ENCODE measurements around the gene ASXL3. TPM values are rescaled to one million over a fixed set of nuclear protein-coding genes. Genes with fewer than 3 reads are reported as not detected.

Gene ASXL3
- polyA plus RNA-seq, result 1 to 10 TPM in 1 of 4 donors, under 1 TPM in 3; under 0.01 to 3.8 (median 0.16) TPM
- long read RNA-seq, donor 1, result 0 reads
- long read RNA-seq, donor 2, result 0 reads
- long read RNA-seq, donor 3, result 0 reads
- long read RNA-seq, donor 4, result 0 reads
- long read RNA-seq, donor 5, result 0 reads
- long read RNA-seq, donor 6, result 0 reads
- long read RNA-seq, donor 7, result 0 reads
- long read RNA-seq, donor 8, result 0 reads
- long read RNA-seq, donor 9, result 0 reads
- long read RNA-seq, donor 10, result 0 reads

DNA sequence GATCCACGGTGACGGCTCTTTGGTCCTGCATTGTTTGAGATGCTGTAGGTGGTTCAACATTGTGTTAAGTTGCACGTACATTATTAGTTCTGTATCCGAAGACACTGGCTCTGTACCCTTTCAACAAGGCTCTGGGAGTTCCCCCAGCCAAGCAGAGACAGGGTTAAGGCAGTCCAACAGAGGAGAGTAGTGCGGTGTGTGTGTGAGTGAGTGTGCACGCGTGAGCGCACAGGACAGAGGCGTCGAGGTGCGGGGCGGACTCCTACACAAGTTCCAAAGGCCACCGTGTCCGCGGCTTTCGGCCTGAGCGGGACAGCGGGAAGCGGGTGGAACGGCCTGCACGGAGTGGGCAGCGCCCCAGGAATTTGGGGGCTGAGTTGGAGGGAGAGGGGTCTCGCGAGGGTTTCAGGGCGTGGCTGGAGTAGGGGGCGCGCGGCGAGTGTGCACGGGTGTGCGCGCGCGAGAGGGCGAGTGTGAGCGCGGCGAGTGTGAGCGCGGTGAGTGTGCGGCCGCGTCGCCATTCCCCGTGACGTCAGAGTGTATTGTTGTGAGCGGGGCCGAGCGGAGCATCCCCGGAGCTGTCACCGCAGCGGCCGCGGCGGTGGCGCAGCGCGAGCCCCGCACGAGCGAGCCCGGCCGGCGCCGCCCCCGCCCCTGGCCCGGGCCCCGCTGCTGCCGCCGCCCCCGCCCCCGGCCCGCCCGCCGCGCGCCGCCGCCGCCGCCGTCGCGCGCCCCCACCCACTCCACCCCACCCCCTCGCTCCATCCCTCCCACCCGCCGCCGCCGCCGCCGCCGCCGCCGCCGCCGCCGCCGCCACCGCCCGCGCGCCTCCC lies at the start of gene ASXL3:
Gene ASXL3 (plus strand): TSS at position 535 of the 833 bp plus-strand sequence. CDS start 413 bp downstream, outside the sequence.
- Histone ChIP-seq H3K4me1 (ENCODE audit: control insufficient read depth in 3 of 3, insufficient read depth in 2 of 3, low read depth in 1 of 3, low read length in 2 of 3) (peaks cover 0 to 4% (median 0%) of the 10 kb centered on the region in 3 donors), H3K9me3 (ENCODE audit: control insufficient read depth in 2 of 2, insufficient read depth in 1 of 2, low read depth in 1 of 2, low read length in 1 of 2) (no peaks in the 10 kb centered on the region), H3K27me3 (ENCODE audit: control insufficient read depth in 3 of 3, insufficient read depth in 3 of 3, low read length in 3 of 3) (no peaks in the 10 kb centered on the region), H3K36me3 (ENCODE audit: control insufficient read depth in 3 of 3, insufficient read depth in 2 of 3, low read depth in 1 of 3, low read length in 3 of 3) (no peaks in the 10 kb centered on the region), H3K4me3 (ENCODE audit: low read depth in 1 of 3, low read length in 3 of 3) (peak within 1 kb of the TSS; percentile 61 to 91 (median 64)), H3K27ac (ENCODE audit: low read depth in 1 of 3, low read length in 2 of 3) (peak within 1 kb of the TSS in 2 of 3 donors; percentile 58 to 89)
- DNase-seq, result peak; percentile 65 to 84
- no peak for FAIRE-seq
- 1 to 3% (median 1%) methylated on average over 42 to 81 of the region's 103 CpGs for WGBS, 3 donors

GRCh38 chr18:33532978-33533377 lies 45.0 kb upstream of the ASXL3 start:
- Histone ChIP-seq H3K27me3 (ENCODE audit: control insufficient read depth in 3 of 3, insufficient read depth in 3 of 3, low read length in 3 of 3) (no peaks in the 10 kb centered on the region), H3K4me1 (ENCODE audit: control insufficient read depth in 3 of 3, insufficient read depth in 2 of 3, low read depth in 1 of 3, low read length in 2 of 3) (peaks cover 0 to 4% (median 0%) of the 10 kb centered on the region in 3 donors), H3K27ac (ENCODE audit: low read depth in 1 of 3, low read length in 2 of 3) (peak overlapping the region in 1 of 3 donors; percentile 47), H3K4me3 (ENCODE audit: low read depth in 1 of 3, low read length in 3 of 3) (no peak overlapping the region), H3K9me3 (ENCODE audit: control insufficient read depth in 2 of 2, insufficient read depth in 1 of 2, low read depth in 1 of 2, low read length in 1 of 2) (peaks cover 0 to 6% of the 10 kb centered on the region in 2 donors), H3K36me3 (ENCODE audit: control insufficient read depth in 3 of 3, insufficient read depth in 2 of 3, low read depth in 1 of 3, low read length in 3 of 3) (no peaks in the 10 kb centered on the region)
- DNase-seq (peak; percentile 74 to 89), FAIRE-seq (no peak)
- 14 to 61% (median 19%) methylated on average over 1 of the region's 1 CpG for whole genome bisulfite sequencing, 3 donors

DNA sequence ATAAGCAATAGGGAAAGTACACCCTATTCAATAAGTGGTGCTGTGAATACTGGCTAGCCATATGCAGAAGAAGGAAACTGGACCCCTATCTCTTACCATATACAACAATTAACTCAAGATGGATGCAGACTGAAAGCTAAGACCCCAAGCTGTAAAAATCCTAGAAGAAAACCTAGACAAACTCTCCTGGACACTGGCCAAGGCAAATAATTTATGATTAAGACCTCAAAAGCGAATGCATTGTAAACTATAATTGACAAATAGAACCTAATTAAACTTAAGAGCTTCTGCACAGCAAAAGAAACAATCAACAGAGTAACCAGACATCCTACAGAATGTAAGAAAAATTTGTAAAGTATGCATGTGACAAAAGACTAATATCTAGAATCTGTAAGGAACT lies 41.1 kb upstream of the ASXL3 start:
- WGBS, 3 donors, result 50 to 76% (median 57%) methylated on average over 1 of the region's 1 CpG
- Histone ChIP-seq H3K4me1 (ENCODE audit: control insufficient read depth in 3 of 3, insufficient read depth in 2 of 3, low read depth in 1 of 3, low read length in 2 of 3) (peaks cover 0 to 4% (median 0%) of the 10 kb centered on the region in 3 donors), H3K9me3 (ENCODE audit: control insufficient read depth in 2 of 2, insufficient read depth in 1 of 2, low read depth in 1 of 2, low read length in 1 of 2) (peaks cover 0 to 6% of the 10 kb centered on the region in 2 donors), H3K4me3 (ENCODE audit: low read depth in 1 of 3, low read length in 3 of 3) (no peak overlapping the region), H3K27ac (ENCODE audit: low read depth in 1 of 3, low read length in 2 of 3) (no peak overlapping the region), H3K27me3 (ENCODE audit: control insufficient read depth in 3 of 3, insufficient read depth in 3 of 3, low read length in 3 of 3) (no peaks in the 10 kb centered on the region), H3K36me3 (ENCODE audit: control insufficient read depth in 3 of 3, insufficient read depth in 2 of 3, low read depth in 1 of 3, low read length in 3 of 3) (no peaks in the 10 kb centered on the region)
- no peak for FAIRE-seq
- no peak for DNase-seq

GRCh38 chr18:33538418-33539042 lies 39.5 kb upstream of the ASXL3 start:
- Histone ChIP-seq H3K4me1 (ENCODE audit: control insufficient read depth in 3 of 3, insufficient read depth in 2 of 3, low read depth in 1 of 3, low read length in 2 of 3) (peaks cover 0 to 8% (median 0%) of the 10 kb centered on the region in 3 donors), H3K27ac (ENCODE audit: low read depth in 1 of 3, low read length in 2 of 3) (no peak overlapping the region), H3K4me3 (ENCODE audit: low read depth in 1 of 3, low read length in 3 of 3) (no peak overlapping the region), H3K9me3 (ENCODE audit: control insufficient read depth in 2 of 2, insufficient read depth in 1 of 2, low read depth in 1 of 2, low read length in 1 of 2) (peaks cover 0 to 6% of the 10 kb centered on the region in 2 donors), H3K27me3 (ENCODE audit: control insufficient read depth in 3 of 3, insufficient read depth in 3 of 3, low read length in 3 of 3) (no peaks in the 10 kb centered on the region), H3K36me3 (ENCODE audit: control insufficient read depth in 3 of 3, insufficient read depth in 2 of 3, low read depth in 1 of 3, low read length in 3 of 3) (no peaks in the 10 kb centered on the region)
- 86 to 93% (median 88%) methylated on average over 6 of the region's 6 CpGs for WGBS, 3 donors
- DNase-seq, result no peak
- FAIRE-seq, result no peak

- Histone ChIP-seq H3K4me1 (ENCODE audit: control insufficient read depth in 3 of 3, insufficient read depth in 2 of 3, low read depth in 1 of 3, low read length in 2 of 3) (peaks cover 0 to 8% (median 0%) of the 10 kb centered on the region in 3 donors), H3K9me3 (ENCODE audit: control insufficient read depth in 2 of 2, insufficient read depth in 1 of 2, low read depth in 1 of 2, low read length in 1 of 2) (no peaks in the 10 kb centered on the region), H3K36me3 (ENCODE audit: control insufficient read depth in 3 of 3, insufficient read depth in 2 of 3, low read depth in 1 of 3, low read length in 3 of 3) (no peaks in the 10 kb centered on the region), H3K4me3 (ENCODE audit: low read depth in 1 of 3, low read length in 3 of 3) (no peak overlapping the region), H3K27ac (ENCODE audit: low read depth in 1 of 3, low read length in 2 of 3) (no peak overlapping the region), H3K27me3 (ENCODE audit: control insufficient read depth in 3 of 3, insufficient read depth in 3 of 3, low read length in 3 of 3) (peaks cover 0 to 2% (median 0%) of the 10 kb centered on the region in 3 donors)
- DNase-seq (no peak), FAIRE-seq (no peak)
- 66 to 82% (median 76%) methylated on average over 2 of the region's 2 CpGs for WGBS, 3 donors
Observed at GRCh38 chr18:33540392-33540791, 37.6 kb upstream of the ASXL3 start.

GRCh38 chr18:33541316-33541715 lies 36.7 kb upstream of the ASXL3 start:
- 57 to 62% (median 59%) methylated on average over 3 of the region's 3 CpGs for WGBS, 3 donors
- H3K27me3 ChIP-seq (ENCODE audit: control insufficient read depth in 3 of 3, insufficient read depth in 3 of 3, low read length in 3 of 3), result peaks cover 0 to 2% (median 0%) of the 10 kb centered on the region in 3 donors
- H3K4me3 ChIP-seq (ENCODE audit: low read depth in 1 of 3, low read length in 3 of 3), result no peak overlapping the region
- H3K4me1 ChIP-seq (ENCODE audit: control insufficient read depth in 3 of 3, insufficient read depth in 2 of 3, low read depth in 1 of 3, low read length in 2 of 3), result peaks cover 0 to 8% (median 0%) of the 10 kb centered on the region in 3 donors
- DNase-seq (no peak), FAIRE-seq (no peak)
- no peak overlapping the region for H3K27ac ChIP-seq (ENCODE audit: low read depth in 1 of 3, low read length in 2 of 3)
- no peaks in the 10 kb centered on the region for H3K36me3 ChIP-seq (ENCODE audit: control insufficient read depth in 3 of 3, insufficient read depth in 2 of 3, low read depth in 1 of 3, low read length in 3 of 3)
- no peaks in the 10 kb centered on the region for H3K9me3 ChIP-seq (ENCODE audit: control insufficient read depth in 2 of 2, insufficient read depth in 1 of 2, low read depth in 1 of 2, low read length in 1 of 2)

GRCh38 chr18:33556846-33557245 lies 21.2 kb upstream of the ASXL3 start:
- 92 to 98% (median 95%) methylated on average over 2 of the region's 2 CpGs for WGBS, 3 donors
- DNase-seq, result no peak
- no peak for FAIRE-seq
- H3K27ac ChIP-seq (ENCODE audit: low read depth in 1 of 3, low read length in 2 of 3), result no peak overlapping the region
- H3K36me3 ChIP-seq (ENCODE audit: control insufficient read depth in 3 of 3, insufficient read depth in 2 of 3, low read depth in 1 of 3, low read length in 3 of 3), result no peaks in the 10 kb centered on the region
- no peaks in the 10 kb centered on the region for H3K9me3 ChIP-seq (ENCODE audit: control insufficient read depth in 2 of 2, insufficient read depth in 1 of 2, low read depth in 1 of 2, low read length in 1 of 2)
- no peaks in the 10 kb centered on the region for H3K27me3 ChIP-seq (ENCODE audit: control insufficient read depth in 3 of 3, insufficient read depth in 3 of 3, low read length in 3 of 3)
- no peaks in the 10 kb centered on the region for H3K4me1 ChIP-seq (ENCODE audit: control insufficient read depth in 3 of 3, insufficient read depth in 2 of 3, low read depth in 1 of 3, low read length in 2 of 3)
- no peak overlapping the region for H3K4me3 ChIP-seq (ENCODE audit: low read depth in 1 of 3, low read length in 3 of 3)

DNA sequence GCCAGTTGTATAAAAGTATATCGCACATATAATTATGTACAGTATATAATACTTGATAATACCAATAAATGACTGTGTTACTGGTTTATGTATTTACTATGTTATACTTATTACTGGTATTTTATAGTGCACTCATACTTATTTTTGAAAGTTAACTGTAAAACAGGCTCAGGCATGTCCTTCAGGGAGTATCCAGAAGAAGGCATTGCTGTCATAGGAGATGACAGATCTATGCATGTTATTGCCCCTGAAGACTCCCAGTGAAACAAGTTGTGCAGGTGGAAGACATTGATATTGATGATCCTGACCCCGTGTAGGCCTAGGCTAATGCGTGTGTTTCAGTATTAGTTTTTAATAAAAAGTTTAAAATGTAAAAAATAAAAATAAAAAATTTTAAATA lies 20.3 kb upstream of the ASXL3 start:
- Histone ChIP-seq H3K4me1 (ENCODE audit: control insufficient read depth in 3 of 3, insufficient read depth in 2 of 3, low read depth in 1 of 3, low read length in 2 of 3) (no peaks in the 10 kb centered on the region), H3K27me3 (ENCODE audit: control insufficient read depth in 3 of 3, insufficient read depth in 3 of 3, low read length in 3 of 3) (no peaks in the 10 kb centered on the region), H3K4me3 (ENCODE audit: low read depth in 1 of 3, low read length in 3 of 3) (no peak overlapping the region), H3K27ac (ENCODE audit: low read depth in 1 of 3, low read length in 2 of 3) (no peak overlapping the region), H3K9me3 (ENCODE audit: control insufficient read depth in 2 of 2, insufficient read depth in 1 of 2, low read depth in 1 of 2, low read length in 1 of 2) (no peaks in the 10 kb centered on the region), H3K36me3 (ENCODE audit: control insufficient read depth in 3 of 3, insufficient read depth in 2 of 3, low read depth in 1 of 3, low read length in 3 of 3) (no peaks in the 10 kb centered on the region)
- FAIRE-seq, result no peak
- DNase-seq, result no peak
- 84 to 94% (median 85%) methylated on average over 3 of the region's 3 CpGs for whole genome bisulfite sequencing, 3 donors

Measured in small intestine (tissue), 16 donors.